H9 (cell line): ENCODE measurements around the gene PSMC1. TPM values are rescaled to one million over a fixed set of nuclear protein-coding genes. Genes with fewer than 3 reads are reported as not detected.

Source experiments
- DNase-seq: peaks from one replicate; pipeline ENCODE4 v3.0.0-alpha.2; 2017
- H2AFZ ChIP-seq: one replicate; pipeline ENCODE4 v1.6.1; 2013; ENCODE audit warnings: mild to moderate bottlenecking, low read length, control low read depth, moderate library complexity
- H2AK5ac ChIP-seq: 2 replicates; pipeline ENCODE4 v1.6.1; 2013; ENCODE audit warnings: low read length, control low read depth, mixed read lengths; ENCODE audit not compliant: insufficient read length
- H2BK120ac ChIP-seq: one replicate; pipeline ENCODE4 v1.6.1; 2013; ENCODE audit warnings: low read depth, mild to moderate bottlenecking, low read length, control low read depth, inconsistent platforms; ENCODE audit not compliant: poor library complexity, severe bottlenecking
- H2BK12ac ChIP-seq: 2 replicates; pipeline ENCODE4 v1.6.1; 2013; ENCODE audit warnings: low read length, control low read depth, mixed read lengths, low read depth; ENCODE audit not compliant: insufficient read length
- H2BK15ac ChIP-seq: 2 replicates; pipeline ENCODE4 v1.6.1; 2013; ENCODE audit warnings: low read depth, low read length, control low read depth
- H2BK20ac ChIP-seq: one replicate; pipeline ENCODE4 v1.6.1; 2013; ENCODE audit warnings: low read depth, mild to moderate bottlenecking, low read length, control low read depth, inconsistent platforms; ENCODE audit not compliant: poor library complexity, severe bottlenecking
- H2BK5ac ChIP-seq: 2 replicates; pipeline ENCODE4 v1.6.1; 2013; ENCODE audit warnings: low read length, control low read depth, mixed read lengths; ENCODE audit not compliant: insufficient read length
- H3K14ac ChIP-seq: 2 replicates; pipeline ENCODE4 v1.6.1; 2013; ENCODE audit warnings: low read length, control low read depth; ENCODE audit not compliant: insufficient read depth
- H3K18ac ChIP-seq: 2 replicates; pipeline ENCODE4 v1.6.1; 2013; ENCODE audit warnings: low read depth, mild to moderate bottlenecking, mixed read lengths, low read length, control low read depth; ENCODE audit not compliant: insufficient read length
- H3K23ac ChIP-seq: 2 replicates; pipeline ENCODE4 v1.6.1; 2013; ENCODE audit warnings: low read length, control low read depth, mixed read lengths, low read depth; ENCODE audit not compliant: insufficient read length
- H3K23me2 ChIP-seq: 2 replicates; pipeline ENCODE4 v1.6.1; 2013; ENCODE audit warnings: low read depth, mild to moderate bottlenecking, mixed read lengths, low read length, control low read depth; ENCODE audit not compliant: insufficient read length, poor library complexity, severe bottlenecking
- H3K27ac ChIP-seq: 2 replicates; pipeline ENCODE4 v1.5.1; 2013; ENCODE audit warnings: low read length, control low read depth, mixed read lengths, low read depth; ENCODE audit not compliant: insufficient read length
- H3K27me3 ChIP-seq: 2 replicates; pipeline ENCODE4 v1.6.1; 2013; ENCODE audit warnings: low read length, control low read depth, inconsistent platforms; ENCODE audit not compliant: insufficient read depth
- H3K4ac ChIP-seq: 2 replicates; pipeline ENCODE4 v1.6.1; 2013; ENCODE audit warnings: low read depth, mild to moderate bottlenecking, control low read depth, inconsistent platforms, low read length, moderate library complexity
- H3K4me1 ChIP-seq: 2 replicates; pipeline ENCODE4 v1.6.1; 2013; ENCODE audit warnings: low read length, control low read depth, inconsistent platforms; ENCODE audit not compliant: insufficient read depth
- H3K4me2 ChIP-seq: 2 replicates; pipeline ENCODE4 v1.6.1; 2013; ENCODE audit warnings: low read length, control low read depth, mixed read lengths; ENCODE audit not compliant: insufficient read length, insufficient read depth
- H3K56ac ChIP-seq: 2 replicates; pipeline ENCODE4 v1.6.1; 2013; ENCODE audit warnings: low read depth, mild to moderate bottlenecking, mixed read lengths, low read length, control low read depth; ENCODE audit not compliant: insufficient read length
- H3K79me1 ChIP-seq: 2 replicates; pipeline ENCODE4 v1.6.1; 2013; ENCODE audit warnings: low read depth, mild to moderate bottlenecking, moderate library complexity, low read length, control low read depth, inconsistent platforms; ENCODE audit not compliant: insufficient read depth, poor library complexity, severe bottlenecking
- H3K79me2 ChIP-seq: 2 replicates; pipeline ENCODE4 v1.6.1; 2013; ENCODE audit warnings: low read length, control low read depth, inconsistent platforms; ENCODE audit not compliant: insufficient read depth
- H3K9ac ChIP-seq: 2 replicates; pipeline ENCODE4 v1.6.1; 2013; ENCODE audit warnings: low read length, control low read depth, mixed read lengths; ENCODE audit not compliant: insufficient read length; ENCODE audit errors: extremely low read depth
- H3K9me3 ChIP-seq: one replicate; pipeline ENCODE4 v1.6.1; 2013; ENCODE audit warnings: low read depth, low read length, inconsistent platforms; ENCODE audit not compliant: control insufficient read depth
- H3T11ph ChIP-seq: one replicate; pipeline ENCODE4 v1.6.1; 2013; ENCODE audit warnings: mild to moderate bottlenecking, low read length, control low read depth, inconsistent platforms
- H4K20me1 ChIP-seq: one replicate; pipeline ENCODE4 v1.6.1; 2013; ENCODE audit not compliant: control insufficient read depth, insufficient read length, insufficient read depth
- H4K5ac ChIP-seq: 2 replicates; pipeline ENCODE4 v1.6.1; 2013; ENCODE audit warnings: low read depth, mild to moderate bottlenecking, mixed read lengths, low read length, control low read depth; ENCODE audit not compliant: insufficient read length
- H4K8ac ChIP-seq: replicated peaks from 2 replicates; pipeline ENCODE4 v1.6.1; 2013; ENCODE audit warnings: low read length, control low read depth, mixed read lengths, low read depth; ENCODE audit not compliant: insufficient read length
- H4K91ac ChIP-seq: 2 replicates; pipeline ENCODE4 v1.6.1; 2013; ENCODE audit warnings: low read depth, mild to moderate bottlenecking, moderate library complexity, mixed read lengths, low read length, control low read depth; ENCODE audit not compliant: insufficient read length
- H3K27ac Mint-ChIP-seq, 3 experiments: 2 replicates in 2 of 3; 3 replicates in 1 of 3; pipeline ENCODE4 v1.8.0; 2020 to 2021; ENCODE audit warnings: mixed read lengths in 3 of 3, mild to moderate bottlenecking in 1 of 3, moderate library complexity in 1 of 3
- H3K27me3 Mint-ChIP-seq: 2 replicates; pipeline ENCODE4 v1.8.0; 2021; ENCODE audit warnings: low read depth, mild to moderate bottlenecking, moderate library complexity, mixed read lengths
- H3K36me3 Mint-ChIP-seq, 3 experiments: 2 replicates in 2 of 3; 3 replicates in 1 of 3; pipeline ENCODE4 v1.8.0; 2020 to 2021; ENCODE audit warnings: low read depth in 3 of 3, mixed read lengths in 3 of 3; ENCODE audit not compliant: insufficient read depth in 1 of 3
- H3K4me1 Mint-ChIP-seq, 2 experiments: 2 replicates each; pipeline ENCODE4 v1.8.0; 2020; ENCODE audit warnings: mixed read lengths in 2 of 2
- H3K4me3 Mint-ChIP-seq, 2 experiments: 2 replicates in 1 of 2; 3 replicates in 1 of 2; pipeline ENCODE4 v1.8.0; 2020 to 2021; ENCODE audit warnings: mild to moderate bottlenecking in 2 of 2, mixed read lengths in 2 of 2, moderate library complexity in 1 of 2
- H3K9me3 Mint-ChIP-seq, 2 experiments: 2 replicates in 1 of 2; 3 replicates in 1 of 2; pipeline ENCODE4 v1.8.0; 2020; ENCODE audit warnings: mild to moderate bottlenecking in 2 of 2, mixed read lengths in 2 of 2, moderate library complexity in 1 of 2
- CTCF ChIP-seq: fragments of 200-600 bp; sonication (generic); conservative IDR thresholded peaks from 3 replicates; pipeline ENCODE4 v1.8.0; 2021; ENCODE audit warnings: antibody characterized with exemption, mild to moderate bottlenecking
- WGBS: extraction: QIAGEN DNeasy Blood & Tissue Kit; methylation state at CpG from one replicate; pipeline ENCODE4 v1.1.7; 2013; ENCODE audit warnings: missing lambda C conversion rate, low lambda C conversion rate, mixed read lengths; ENCODE audit not compliant: insufficient read length; ENCODE audit errors: extremely low coverage; 5-methylcytosine and 5-hydroxymethylcytosine counted together
- total RNA-seq: library from RNA; stranded (reverse); gene quantifications from 2 replicates; pipeline ENCODE4 v1.2.1, GENCODE V29; 2021

The PSMC1 gene
- total RNA-seq, 1 experiment from 2014 or later = 113 TPM

GRCh38 chr14:90263748-90264449, 7.5 kb downstream of the PSMC1 start:
- Mint-ChIP-seq H3K36me3 (peaks cover 36 to 79% (median 66%) of the 10 kb centered on the region in 3 experiments), H3K9me3 (no peaks in the 10 kb centered on the region), H3K27me3 (no peaks in the 10 kb centered on the region), H3K4me1 (no peaks in the 10 kb centered on the region), H3K27ac (no peak overlapping the region), H3K4me3 (no peak overlapping the region)
- Histone ChIP-seq H2BK15ac (no peak overlapping the region), H2BK5ac (no peak overlapping the region), H3K14ac (no peak overlapping the region), H3K27ac (no peak overlapping the region), H4K8ac (no peak overlapping the region), H3K27me3 (no peaks in the 10 kb centered on the region), H3K9me3 (no peaks in the 10 kb centered on the region), H4K20me1 (no peaks in the 10 kb centered on the region), H3K18ac (no peak overlapping the region), H2BK20ac (no peak overlapping the region), H3T11ph (no peak overlapping the region), H3K4ac (no peak overlapping the region), H3K23ac (no peak overlapping the region), H4K5ac (no peak overlapping the region), H3K56ac (no peak overlapping the region), H2BK12ac (no peak overlapping the region), H2AK5ac (no peak overlapping the region), H3K9ac (no peak overlapping the region), H3K23me2 (no peaks in the 10 kb centered on the region), H3K4me2 (no peak overlapping the region), H3K79me1 (no peaks in the 10 kb centered on the region), H2AFZ (no peak overlapping the region), H2BK120ac (no peak overlapping the region), H3K4me1 (no peaks in the 10 kb centered on the region), H3K79me2 (no peaks in the 10 kb centered on the region), H4K91ac (no peak overlapping the region)
- no peak for DNase-seq
- no CpG with 5 or more reads among the region's 8 CpGs for WGBS
- TF ChIP-seq CTCF = no peak
